GM12878 (cell line): Measurements from ENCODE around the gene ATP5F1D. TPM values are rescaled to one million over a fixed set of nuclear protein-coding genes. Genes with fewer than 3 reads are reported as not detected.

Experiments
- CHD2 ChIP-seq: IDR thresholded peaks from 2 replicates; pipeline ENCODE4 v1.6.1; 2011; ENCODE audit warnings: low read depth, low read length, improper control_type of control experiment, borderline replicate concordance
- CREM ChIP-seq: IDR thresholded peaks from 2 replicates; pipeline ENCODE4 v1.6.1; 2014; ENCODE audit warnings: antibody characterized with exemption, low read depth
- FOXK2 ChIP-seq: fragments of 450-650 bp; IDR thresholded peaks from 2 replicates; pipeline ENCODE4 v1.6.1; 2017; ENCODE audit warnings: mild to moderate bottlenecking, moderate library complexity
- IKZF2 ChIP-seq, 2 experiments: fragments of 450-650 bp; IDR thresholded peaks; 2 replicates each; pipeline ENCODE4 v1.6.1; 2017; ENCODE audit warnings: mild to moderate bottlenecking in 2 of 2, moderate library complexity in 2 of 2
- KDM1A ChIP-seq: fragments of 200-600 bp; sonication (generic); IDR thresholded peaks from 2 replicates; pipeline ENCODE4 v1.6.1; 2016; ENCODE audit warnings: borderline replicate concordance
- MTA3 ChIP-seq: IDR thresholded peaks from 2 replicates; pipeline ENCODE4 v1.6.1; 2012; ENCODE audit warnings: low read length, inconsistent platforms, borderline replicate concordance
- polyA plus RNA-seq, 11 experiments: library from polyadenylated mRNA; depleted of rRNA in 4 of 11; unstranded in 6 of 11; stranded (reverse) in 5 of 11; fragments of >200 nt; fragmentation: Nextera tagmentation in 4 of 11; fragmentation: Illumina TruSeq in 1 of 11; extraction: Ambion mirVana in 4 of 11; extraction: Trizol in 1 of 11; gene quantifications; 1 replicate in 1 of 11; 2 replicates in 10 of 11; pipeline versions ENCODE4 v1.2.1 to v1.2.3, GENCODE V29; 2011 to 2016; ENCODE audit warnings: inconsistent platforms in 2 of 11, missing spikeins in 2 of 11, low read depth in 1 of 11
- total RNA-seq, 4 experiments: library from RNA; depleted of rRNA in 3 of 4; stranded (reverse); fragments of >200 nt in 3 of 4; fragmentation: Illumina TruSeq in 1 of 4; extraction: Trizol in 1 of 4; gene quantifications; 2 replicates each; pipeline versions ENCODE4 v1.2.1 to v1.2.3, GENCODE V29; 2013 to 2021
- TF ChIP-seq, protein P1 (sequence below): fragments of 450-650 bp; IDR thresholded peaks from 2 replicates; pipeline ENCODE4 v1.6.1; 2016; ENCODE audit warnings: mild to moderate bottlenecking, moderate library complexity, borderline replicate concordance
- TF ChIP-seq, protein P2 (sequence below): IDR thresholded peaks from 2 replicates; pipeline ENCODE4 v1.6.1; 2011; ENCODE audit warnings: low read depth, low read length, improper control_type of control experiment, borderline replicate concordance
- TF ChIP-seq, protein P3 (sequence below): IDR thresholded peaks from 2 replicates; pipeline ENCODE4 v1.6.1; 2011; ENCODE audit warnings: borderline replicate concordance, low read depth, mild to moderate bottlenecking, moderate library complexity, low read length; ENCODE audit not compliant: insufficient read depth, poor library complexity, severe bottlenecking

The ATP5F1D gene
- total and polyA plus RNA-seq, 10 of the 15 experiments (the other 5 are each of a cell fraction or from before 2014, with no cell fraction given): 7.2 to 357 (median 49.5) TPM

DNA sequence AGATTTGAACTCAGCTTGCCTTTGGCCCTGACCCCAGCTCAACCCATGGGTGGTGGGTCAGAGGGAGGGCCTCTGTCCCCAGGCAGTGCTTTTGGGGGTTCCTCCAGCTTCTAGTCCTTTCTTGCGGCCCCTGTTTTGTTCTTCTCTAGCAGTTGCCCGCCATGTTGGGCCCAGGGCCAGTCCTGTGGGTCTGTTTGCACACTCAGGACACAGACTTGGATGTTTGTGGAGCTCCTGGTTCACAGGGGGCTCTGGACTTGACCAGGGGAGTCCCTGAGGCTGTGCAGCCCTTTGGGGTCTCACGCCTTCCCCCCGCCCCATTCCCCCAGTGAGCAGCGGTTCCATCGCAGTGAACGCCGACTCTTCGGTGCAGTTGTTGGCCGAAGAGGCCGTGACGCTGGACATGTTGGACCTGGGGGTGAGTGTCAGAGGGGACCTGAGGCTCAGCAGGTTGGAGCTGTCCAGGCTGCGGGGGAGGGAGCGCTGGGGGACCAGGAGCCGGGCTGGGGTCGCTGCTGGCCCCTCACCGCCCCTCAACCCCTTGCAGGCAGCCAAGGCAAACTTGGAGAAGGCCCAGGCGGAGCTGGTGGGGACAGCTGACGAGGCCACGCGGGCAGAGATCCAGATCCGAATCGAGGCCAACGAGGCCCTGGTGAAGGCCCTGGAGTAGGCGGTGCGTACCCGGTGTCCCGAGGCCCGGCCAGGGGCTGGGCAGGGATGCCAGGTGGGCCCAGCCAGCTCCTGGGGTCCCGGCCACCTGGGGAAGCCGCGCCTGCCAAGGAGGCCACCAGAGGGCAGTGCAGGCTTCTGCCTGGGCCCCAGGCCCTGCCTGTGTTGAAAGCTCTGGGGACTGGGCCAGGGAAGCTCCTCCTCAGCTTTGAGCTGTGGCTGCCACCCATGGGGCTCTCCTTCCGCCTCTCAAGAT, 2.5 kb downstream of the ATP5F1D start (continued):
- TF ChIP-seq CREM (no peak), MTA3 (no peak; the same call in 1 of the 2 replicates), IKZF2 (IDR thresholded peaks at IDR 0.05) (no peak), CHD2 (no peak), KDM1A (no peak), FOXK2 (no peak)
- TF ChIP-seq, protein P1, sequence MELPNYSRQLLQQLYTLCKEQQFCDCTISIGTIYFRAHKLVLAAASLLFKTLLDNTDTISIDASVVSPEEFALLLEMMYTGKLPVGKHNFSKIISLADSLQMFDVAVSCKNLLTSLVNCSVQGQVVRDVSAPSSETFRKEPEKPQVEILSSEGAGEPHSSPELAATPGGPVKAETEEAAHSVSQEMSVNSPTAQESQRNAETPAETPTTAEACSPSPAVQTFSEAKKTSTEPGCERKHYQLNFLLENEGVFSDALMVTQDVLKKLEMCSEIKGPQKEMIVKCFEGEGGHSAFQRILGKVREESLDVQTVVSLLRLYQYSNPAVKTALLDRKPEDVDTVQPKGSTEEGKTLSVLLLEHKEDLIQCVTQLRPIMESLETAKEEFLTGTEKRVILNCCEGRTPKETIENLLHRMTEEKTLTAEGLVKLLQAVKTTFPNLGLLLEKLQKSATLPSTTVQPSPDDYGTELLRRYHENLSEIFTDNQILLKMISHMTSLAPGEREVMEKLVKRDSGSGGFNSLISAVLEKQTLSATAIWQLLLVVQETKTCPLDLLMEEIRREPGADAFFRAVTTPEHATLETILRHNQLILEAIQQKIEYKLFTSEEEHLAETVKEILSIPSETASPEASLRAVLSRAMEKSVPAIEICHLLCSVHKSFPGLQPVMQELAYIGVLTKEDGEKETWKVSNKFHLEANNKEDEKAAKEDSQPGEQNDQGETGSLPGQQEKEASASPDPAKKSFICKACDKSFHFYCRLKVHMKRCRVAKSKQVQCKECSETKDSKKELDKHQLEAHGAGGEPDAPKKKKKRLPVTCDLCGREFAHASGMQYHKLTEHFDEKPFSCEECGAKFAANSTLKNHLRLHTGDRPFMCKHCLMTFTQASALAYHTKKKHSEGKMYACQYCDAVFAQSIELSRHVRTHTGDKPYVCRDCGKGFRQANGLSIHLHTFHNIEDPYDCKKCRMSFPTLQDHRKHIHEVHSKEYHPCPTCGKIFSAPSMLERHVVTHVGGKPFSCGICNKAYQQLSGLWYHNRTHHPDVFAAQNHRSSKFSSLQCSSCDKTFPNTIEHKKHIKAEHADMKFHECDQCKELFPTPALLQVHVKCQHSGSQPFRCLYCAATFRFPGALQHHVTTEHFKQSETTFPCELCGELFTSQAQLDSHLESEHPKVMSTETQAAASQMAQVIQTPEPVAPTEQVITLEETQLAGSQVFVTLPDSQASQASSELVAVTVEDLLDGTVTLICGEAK: no peak
- TF ChIP-seq, protein P2, sequence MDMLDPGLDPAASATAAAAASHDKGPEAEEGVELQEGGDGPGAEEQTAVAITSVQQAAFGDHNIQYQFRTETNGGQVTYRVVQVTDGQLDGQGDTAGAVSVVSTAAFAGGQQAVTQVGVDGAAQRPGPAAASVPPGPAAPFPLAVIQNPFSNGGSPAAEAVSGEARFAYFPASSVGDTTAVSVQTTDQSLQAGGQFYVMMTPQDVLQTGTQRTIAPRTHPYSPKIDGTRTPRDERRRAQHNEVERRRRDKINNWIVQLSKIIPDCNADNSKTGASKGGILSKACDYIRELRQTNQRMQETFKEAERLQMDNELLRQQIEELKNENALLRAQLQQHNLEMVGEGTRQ: no peak
- TF ChIP-seq, protein P3, sequence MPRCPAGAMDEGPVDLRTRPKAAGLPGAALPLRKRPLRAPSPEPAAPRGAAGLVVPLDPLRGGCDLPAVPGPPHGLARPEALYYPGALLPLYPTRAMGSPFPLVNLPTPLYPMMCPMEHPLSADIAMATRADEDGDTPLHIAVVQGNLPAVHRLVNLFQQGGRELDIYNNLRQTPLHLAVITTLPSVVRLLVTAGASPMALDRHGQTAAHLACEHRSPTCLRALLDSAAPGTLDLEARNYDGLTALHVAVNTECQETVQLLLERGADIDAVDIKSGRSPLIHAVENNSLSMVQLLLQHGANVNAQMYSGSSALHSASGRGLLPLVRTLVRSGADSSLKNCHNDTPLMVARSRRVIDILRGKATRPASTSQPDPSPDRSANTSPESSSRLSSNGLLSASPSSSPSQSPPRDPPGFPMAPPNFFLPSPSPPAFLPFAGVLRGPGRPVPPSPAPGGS: no peak
